Measurements from ENCODE around the gene CDKAL1. TPM values are rescaled to one million over a fixed set of nuclear protein-coding genes. Genes with fewer than 3 reads are reported as not detected.

CDKAL1 gene
- total RNA-seq, 1 donor from 2014 or later = 11.9 TPM

- TF ChIP-seq CTCF (IDR thresholded peaks at IDR 0.05) = no peak
- H3K36me3 ChIP-seq = no peaks in the 10 kb centered on the region
- no peak for DNase-seq (ENCODE audit: low spot score in 2 of 2)
- H3K4me3 ChIP-seq = no peak overlapping the region
- no peaks in the 10 kb centered on the region for H3K4me1 ChIP-seq
- no peaks in the 10 kb centered on the region for H3K9me3 ChIP-seq
- H3K27ac ChIP-seq = no peak overlapping the region
- intact Hi-C loops (cut with DNase I) = no loop called here
- H3K27me3 ChIP-seq = no peaks in the 10 kb centered on the region
Measured at GRCh38 chr6:20841806-20842205, 307.5 kb downstream of the CDKAL1 start.

- intact Hi-C loops (cut with DNase I) = no loop called here
- H3K27me3 ChIP-seq = no peaks in the 10 kb centered on the region
Measured at GRCh38 chr6:20845592-20845991, 311.3 kb downstream of the CDKAL1 start.

GRCh38 chr6:20846602-20847028 is 312.4 kb downstream of the CDKAL1 start:
- Histone ChIP-seq H3K9me3 (no peaks in the 10 kb centered on the region), H3K4me1 (no peaks in the 10 kb centered on the region), H3K36me3 (no peaks in the 10 kb centered on the region), H3K27me3 (no peaks in the 10 kb centered on the region), H3K4me3 (no peak overlapping the region), H3K27ac (no peak overlapping the region)
- DNase-seq (ENCODE audit: low spot score in 2 of 2) = no peak
- intact Hi-C loops (cut with DNase I) = no loop called here
- no peak for TF ChIP-seq CTCF (IDR thresholded peaks at IDR 0.05)

More at GRCh38 chr6:20845592-20845991, 311.3 kb downstream of the CDKAL1 start:
- Histone ChIP-seq H3K4me3 (no peak overlapping the region), H3K27ac (no peak overlapping the region), H3K4me1 (no peaks in the 10 kb centered on the region), H3K9me3 (no peaks in the 10 kb centered on the region), H3K36me3 (no peaks in the 10 kb centered on the region)
- TF ChIP-seq CTCF (IDR thresholded peaks at IDR 0.05) = no peak
- no peak for DNase-seq (ENCODE audit: low spot score in 2 of 2)

- DNase-seq (ENCODE audit: low spot score in 2 of 2) = no peak
- Histone ChIP-seq H3K27me3 (no peaks in the 10 kb centered on the region), H3K27ac (no peak overlapping the region), H3K9me3 (no peaks in the 10 kb centered on the region), H3K4me1 (no peaks in the 10 kb centered on the region), H3K36me3 (no peaks in the 10 kb centered on the region), H3K4me3 (no peak overlapping the region)
- TF ChIP-seq CTCF (IDR thresholded peaks at IDR 0.05) = no peak
- intact Hi-C loops (cut with DNase I) = no loop called here
Measured at GRCh38 chr6:20847904-20848303, 313.6 kb downstream of the CDKAL1 start.

- intact Hi-C loops (cut with DNase I) = no loop called here
- TF ChIP-seq CTCF (IDR thresholded peaks at IDR 0.05) = no peak
- Histone ChIP-seq H3K4me1 (no peaks in the 10 kb centered on the region), H3K27me3 (no peaks in the 10 kb centered on the region), H3K36me3 (no peaks in the 10 kb centered on the region), H3K9me3 (no peaks in the 10 kb centered on the region), H3K27ac (no peak overlapping the region), H3K4me3 (no peak overlapping the region)
- no peak for DNase-seq (ENCODE audit: low spot score in 2 of 2)
Measured at GRCh38 chr6:20850686-20851416, 316.6 kb downstream of the CDKAL1 start.

Data from ascending aorta (tissue), 2 donors.